A204.1 (cell line): ENCODE results near the gene MUC5AC.

Experiments
- FAIRE-seq: peaks from 2 replicates; lab custom pipeline; 2012; peaks lifted over from hg19 to GRCh38; lab: Jason Lieb, UNC

The MUC5AC gene

GRCh38 chr11:1227551-1228100 is 69.9 kb downstream of the MUC5AC start:
- FAIRE-seq: no peak

- no peak for FAIRE-seq
Observed at GRCh38 chr11:1228101-1228821, 70.5 kb downstream of the MUC5AC start.

GRCh38 chr11:1228921-1229451 is 71.2 kb downstream of the MUC5AC start:
- no peak for FAIRE-seq

DNA sequence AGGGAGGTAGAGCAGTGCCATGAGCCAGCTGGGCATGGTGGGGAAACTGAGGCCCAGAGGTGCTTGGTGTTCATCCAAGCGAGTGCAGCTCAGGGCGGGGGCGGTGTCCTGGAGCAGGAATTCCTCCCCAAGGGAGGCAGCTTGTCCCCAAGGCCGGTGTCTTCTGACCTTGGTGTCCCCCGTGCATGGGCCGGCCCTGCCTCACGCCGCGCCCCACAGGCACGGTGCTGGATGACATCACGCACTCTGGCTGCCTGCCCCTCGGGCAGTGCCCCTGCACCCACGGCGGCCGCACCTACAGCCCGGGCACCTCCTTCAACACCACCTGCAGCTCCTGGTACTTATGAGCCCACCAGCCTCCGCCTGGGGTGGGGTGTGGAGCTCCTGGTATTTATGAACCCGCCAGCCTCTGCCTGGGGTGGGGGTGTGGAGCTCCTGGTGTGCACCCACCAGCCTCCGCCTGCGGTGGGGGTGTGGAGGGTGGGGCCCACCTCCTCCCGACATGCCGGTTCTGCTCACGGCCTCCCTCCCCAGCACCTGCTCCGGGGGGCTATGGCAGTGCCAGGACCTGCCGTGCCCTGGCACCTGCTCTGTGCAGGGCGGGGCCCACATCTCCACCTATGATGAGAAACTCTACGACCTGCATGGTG is 71.8 kb downstream of the MUC5AC start:
- FAIRE-seq: no peak

GRCh38 chr11:1230121-1230455 is 72.3 kb downstream of the MUC5AC start:
- FAIRE-seq: no peak

DNA sequence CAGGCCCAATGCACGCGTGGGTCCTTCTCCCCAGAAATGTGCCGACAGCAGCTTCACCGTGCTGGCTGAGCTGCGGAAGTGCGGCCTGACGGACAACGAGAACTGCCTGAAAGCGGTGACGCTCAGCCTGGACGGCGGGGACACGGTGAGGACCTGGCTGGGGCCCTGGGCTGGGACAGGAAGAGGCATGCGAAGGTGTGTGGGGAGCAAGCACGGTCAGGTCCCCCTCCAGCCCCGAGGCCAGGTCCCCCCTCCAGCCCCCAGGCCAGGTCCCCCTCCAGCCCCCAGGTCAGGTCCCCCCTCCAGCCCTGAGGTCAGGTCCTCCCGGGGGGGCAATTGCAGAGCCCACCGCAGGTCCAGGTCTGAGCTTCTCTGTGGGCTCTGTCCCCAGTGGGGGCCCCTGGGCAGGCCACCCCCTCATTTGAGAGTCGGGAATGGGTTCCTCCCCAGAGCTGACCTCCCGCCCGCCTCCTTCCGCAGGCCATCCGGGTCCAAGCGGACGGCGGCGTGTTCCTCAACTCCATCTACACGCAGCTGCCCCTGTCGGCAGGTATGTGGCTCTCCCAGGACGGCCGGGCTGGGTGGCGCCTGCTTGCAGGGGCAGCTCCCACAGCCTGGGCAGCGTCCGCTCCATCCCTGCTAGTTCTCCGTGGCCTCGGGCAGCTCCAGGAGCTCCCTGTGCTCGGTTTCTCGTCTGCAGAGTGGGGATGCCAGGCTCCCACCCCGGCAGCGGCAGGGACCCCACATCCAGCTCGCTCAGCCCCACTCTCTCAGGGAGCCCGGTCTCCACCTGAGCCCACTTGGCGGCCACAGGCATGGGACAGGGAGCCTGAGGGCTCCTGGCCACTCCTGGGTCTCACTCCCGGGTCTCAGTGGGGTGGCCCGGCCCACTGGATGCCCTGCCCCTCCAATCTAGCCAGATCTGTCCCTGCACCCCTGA is 73.0 kb downstream of the MUC5AC start:
- no peak for FAIRE-seq

- FAIRE-seq: no peak
Observed at GRCh38 chr11:1231396-1232020, 73.8 kb downstream of the MUC5AC start.

- FAIRE-seq: no peak
Observed at GRCh38 chr11:1232021-1232882, 74.5 kb downstream of the MUC5AC start.

DNA sequence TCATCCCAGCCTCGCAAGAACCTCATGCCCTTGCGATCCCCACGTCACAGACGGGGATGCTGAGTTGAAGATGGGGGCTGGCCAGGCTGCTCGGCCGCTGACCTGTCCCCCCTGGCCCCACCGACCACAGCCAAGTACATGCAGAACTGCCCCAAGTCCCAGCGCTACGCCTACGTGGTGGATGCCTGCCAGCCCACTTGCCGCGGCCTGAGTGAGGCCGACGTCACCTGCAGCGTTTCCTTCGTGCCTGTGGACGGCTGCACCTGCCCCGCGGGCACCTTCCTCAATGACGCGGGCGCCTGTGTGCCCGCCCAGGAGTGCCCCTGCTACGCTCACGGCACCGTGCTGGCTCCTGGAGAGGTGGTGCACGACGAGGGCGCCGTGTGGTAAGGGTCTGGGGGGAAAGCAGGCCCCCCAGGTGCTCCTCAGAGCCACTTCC is 75.1 kb downstream of the MUC5AC start:
- FAIRE-seq: no peak

- FAIRE-seq: no peak
Observed at GRCh38 chr11:1233351-1234053, 75.7 kb downstream of the MUC5AC start.

- FAIRE-seq: no peak
Observed at GRCh38 chr11:1234054-1234720, 76.4 kb downstream of the MUC5AC start.

DNA sequence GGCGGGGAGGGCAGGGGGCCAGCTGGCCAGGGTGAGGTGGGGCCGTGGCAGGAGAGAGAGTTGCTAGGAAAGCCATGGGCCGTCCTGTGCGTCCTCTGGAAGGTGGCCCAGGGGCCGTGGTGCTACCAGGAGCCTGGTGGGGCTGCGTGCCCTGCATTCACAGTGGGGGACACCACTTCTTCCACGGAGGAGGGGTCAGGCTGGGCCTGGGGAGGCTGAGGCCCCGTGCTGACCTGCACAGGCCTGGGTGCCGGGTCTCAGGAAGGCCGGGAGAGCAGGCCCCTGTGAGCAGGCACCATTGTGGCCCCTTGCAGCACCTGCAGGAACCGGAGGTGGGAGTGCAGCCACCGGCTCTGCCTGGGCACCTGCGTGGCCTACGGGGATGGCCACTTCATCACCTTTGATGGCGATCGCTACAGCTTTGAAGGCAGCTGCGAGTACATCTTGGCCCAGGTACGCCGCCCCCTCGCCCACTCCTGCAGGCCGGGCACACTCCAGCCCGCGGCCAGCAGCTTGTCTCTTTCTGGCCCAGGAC is 77.1 kb downstream of the MUC5AC start:
- no peak for FAIRE-seq

- FAIRE-seq: no peak
Observed at GRCh38 chr11:1235306-1235900, 77.7 kb downstream of the MUC5AC start.

GRCh38 chr11:1235901-1236315 is 78.2 kb downstream of the MUC5AC start:
- no peak for FAIRE-seq

GRCh38 chr11:1236316-1237127 is 78.8 kb downstream of the MUC5AC start:
- FAIRE-seq: no peak

GRCh38 chr11:1237128-1237580 is 79.4 kb downstream of the MUC5AC start:
- no peak for FAIRE-seq

DNA sequence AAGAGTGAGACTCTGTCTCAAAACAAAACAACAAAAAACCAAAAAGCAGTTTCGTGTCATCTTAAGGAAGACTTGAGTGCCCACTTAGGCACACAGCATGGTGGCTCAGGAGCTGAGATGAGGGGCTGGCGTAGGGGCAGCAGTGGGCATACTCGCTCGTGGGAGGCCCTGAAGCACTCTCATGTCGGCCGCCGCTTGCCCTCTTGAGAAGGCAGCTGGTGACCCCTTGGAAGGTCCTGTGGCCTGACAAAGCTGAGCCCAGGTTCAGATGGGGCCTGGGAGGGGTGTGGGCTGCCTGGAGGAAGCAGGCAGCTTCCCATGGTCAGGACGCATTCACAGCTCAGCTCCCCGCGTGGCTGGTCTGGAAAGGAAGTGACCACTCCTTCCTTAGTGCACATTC is 80.1 kb downstream of the MUC5AC start:
- FAIRE-seq: no peak
